Measurements from ENCODE around the gene PDCD11. TPM values are rescaled to one million over a fixed set of nuclear protein-coding genes. Genes with fewer than 3 reads are reported as not detected.
"Not testable (repeated sequence)": the region's sequence is repeated elsewhere in the genome, so short reads cannot be mapped to it uniquely, and the experiment has no call there.

Gene PDCD11
- total RNA-seq, 1 donor from 2014 or later, result 4.8 TPM

- H3K27me3 ChIP-seq, result no peaks in the 10 kb centered on the region
- peaks cover 10 to 25% of the 10 kb centered on the region in 2 donors for H3K4me1 ChIP-seq
- no peak for TF ChIP-seq CTCF (IDR thresholded peaks at IDR 0.05)
- H3K36me3 ChIP-seq, result peaks cover 22 to 37% of the 10 kb centered on the region in 2 donors
- no peaks in the 10 kb centered on the region for H3K9me3 ChIP-seq
- intact Hi-C loops (cut with DNase I), result loop anchor here (2.0 kb wide), 1 partner anchor 49 kb away; no protein-coding TSS in a partner anchor
- no peak overlapping the region for H3K27ac ChIP-seq
- no peak for DNase-seq (ENCODE audit: low spot score in 2 of 2)
- H3K4me3 ChIP-seq, result peak overlapping the region; percentile 79 to 99
Measured at GRCh38 chr10:103397191-103397825, 882 bp downstream of the PDCD11 start.

- no peaks in the 10 kb centered on the region for H3K4me1 ChIP-seq
- H3K4me3 ChIP-seq, result no peak overlapping the region
- no peaks in the 10 kb centered on the region for H3K9me3 ChIP-seq
- no peak overlapping the region for H3K27ac ChIP-seq
- TF ChIP-seq CTCF (IDR thresholded peaks at IDR 0.05), result no peak
- no peak for DNase-seq (ENCODE audit: low spot score in 2 of 2)
- intact Hi-C loops (cut with DNase I), result no loop called here
- no peaks in the 10 kb centered on the region for H3K27me3 ChIP-seq
- peaks cover 92 to 96% of the 10 kb centered on the region in 2 donors for H3K36me3 ChIP-seq
Measured at GRCh38 chr10:103413564-103413963, 17.1 kb downstream of the PDCD11 start.

- no peaks in the 10 kb centered on the region for H3K27me3 ChIP-seq
- no peaks in the 10 kb centered on the region for H3K9me3 ChIP-seq
- intact Hi-C loops (cut with DNase I), result no loop called here
- H3K4me1 ChIP-seq, result no peaks in the 10 kb centered on the region
- DNase-seq (ENCODE audit: low spot score in 2 of 2), result no peak
- peaks cover 95 to 98% of the 10 kb centered on the region in 2 donors for H3K36me3 ChIP-seq
- H3K27ac ChIP-seq, result no peak overlapping the region
- H3K4me3 ChIP-seq, result no peak overlapping the region
- no peak for TF ChIP-seq CTCF (IDR thresholded peaks at IDR 0.05)
Measured at GRCh38 chr10:103415581-103415980, 19.2 kb downstream of the PDCD11 start.

DNA sequence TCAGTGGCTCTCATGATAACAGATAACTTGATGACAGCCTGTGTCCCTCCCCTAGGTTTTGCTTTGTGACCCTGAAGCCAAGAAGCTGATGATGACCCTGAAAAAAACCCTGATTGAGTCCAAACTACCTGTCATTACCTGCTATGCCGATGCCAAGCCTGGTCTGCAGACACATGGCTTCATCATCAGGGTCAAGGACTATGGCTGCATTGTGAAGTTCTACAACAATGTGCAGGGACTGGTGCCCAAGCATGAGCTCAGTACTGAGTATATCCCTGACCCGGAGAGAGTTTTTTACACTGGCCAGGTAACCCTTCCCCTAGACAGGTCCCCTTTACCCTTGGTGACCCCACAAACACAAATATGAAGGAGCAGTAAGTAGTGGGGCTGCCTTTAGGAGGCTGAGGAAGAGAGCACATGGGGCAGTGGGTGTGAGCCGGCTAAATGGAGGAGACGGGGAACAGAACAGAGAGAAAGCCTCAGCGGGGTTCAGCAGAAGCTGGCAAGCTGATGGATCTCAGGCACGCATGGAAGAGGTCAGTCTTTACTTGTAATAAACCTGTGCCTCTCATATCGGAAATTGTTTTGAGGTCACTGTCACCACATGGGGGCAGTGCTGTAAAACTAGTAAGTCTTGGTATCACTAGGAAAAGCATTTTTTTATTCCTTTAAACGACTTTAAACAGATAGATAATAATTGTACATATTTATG is 20.2 kb downstream of the PDCD11 start:
- peak; percentile 47 to 72 (median 66) for TF ChIP-seq CTCF (IDR thresholded peaks at IDR 0.05)
- no peak overlapping the region for H3K27ac ChIP-seq

DNA sequence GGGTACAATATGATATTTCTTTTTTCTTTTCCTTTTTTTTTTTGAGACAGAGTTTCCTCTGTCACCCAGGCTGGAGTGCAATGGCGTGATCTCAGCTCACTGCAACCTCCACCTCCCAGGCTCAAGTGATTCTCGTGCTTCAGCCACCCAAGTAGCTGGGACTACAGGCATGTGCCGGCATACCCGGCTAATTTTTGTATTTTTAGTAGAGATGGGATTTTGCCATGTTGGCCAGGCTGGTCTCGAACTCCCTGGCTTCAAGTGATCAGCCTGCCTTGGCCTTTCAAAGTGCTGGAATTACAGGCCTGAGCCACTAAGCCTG is 20.7 kb downstream of the PDCD11 start:
- H3K27ac ChIP-seq; H3K4me3 ChIP-seq; DNase-seq (ENCODE audit: low spot score in 2 of 2); H3K27me3 ChIP-seq; H3K4me1 ChIP-seq; H3K9me3 ChIP-seq: not testable (repeated sequence)
- intact Hi-C loops (cut with DNase I), result loop anchor here (1.0 kb wide), 2 partner anchors 65 to 69 kb away; no protein-coding TSS in a partner anchor
- peaks cover 85 to 94% of the 10 kb centered on the region in 2 donors for H3K36me3 ChIP-seq

More for the DNA sequence above, 20.2 kb downstream of the PDCD11 start:
- Histone ChIP-seq H3K4me3 (no peak overlapping the region), H3K36me3 (peaks cover 90 to 98% of the 10 kb centered on the region in 2 donors), H3K4me1 (no peaks in the 10 kb centered on the region), H3K9me3 (no peaks in the 10 kb centered on the region), H3K27me3 (no peaks in the 10 kb centered on the region)
- intact Hi-C loops (cut with DNase I), result loop anchor here (1.0 kb wide), 2 partner anchors 66 to 70 kb away; no protein-coding TSS in a partner anchor
- DNase-seq (ENCODE audit: low spot score in 2 of 2), result peak in 1 of 2 donors; percentile 76

GRCh38 chr10:103417601-103418000 is 21.2 kb downstream of the PDCD11 start:
- Histone ChIP-seq H3K27ac (no peak overlapping the region), H3K4me1 (no peaks in the 10 kb centered on the region), H3K9me3 (no peaks in the 10 kb centered on the region), H3K4me3 (no peak overlapping the region), H3K27me3 (no peaks in the 10 kb centered on the region), H3K36me3 (peaks cover 84 to 94% of the 10 kb centered on the region in 2 donors)
- intact Hi-C loops (cut with DNase I), result loop anchor here (1.0 kb wide), 2 partner anchors 65 to 69 kb away; no protein-coding TSS in a partner anchor
- DNase-seq (ENCODE audit: low spot score in 2 of 2), result no peak
- TF ChIP-seq CTCF (IDR thresholded peaks at IDR 0.05), result no peak
